Neural cell (in vitro differentiated cells): ENCODE data around the gene PPY. TPM values are rescaled to one million over a fixed set of nuclear protein-coding genes. Genes with fewer than 3 reads are reported as not detected.

Experiments used
- H2AFZ ChIP-seq: fragments of 200-600, 300-800 bp; sonication (generic), shearing (Covaris generic); 2 replicates; pipeline ENCODE4 v1.6.0; 2014; ENCODE audit warnings: low read depth, mild to moderate bottlenecking, antibody characterized with exemption, low read length, moderate library complexity
- H3F3A ChIP-seq: fragments of 200-600 bp; shearing (Covaris generic); 2 replicates; pipeline ENCODE4 v1.6.1; 2016; ENCODE audit warnings: mild to moderate bottlenecking, moderate library complexity, mixed read lengths, antibody characterized with exemption, low read length; ENCODE audit not compliant: insufficient read depth, poor library complexity, severe bottlenecking
- H3K27ac ChIP-seq: fragments of 200-600, 300-800 bp; sonication (generic), shearing (Covaris generic); 2 replicates; pipeline ENCODE4 v1.5.1; 2014; ENCODE audit warnings: mild to moderate bottlenecking, low read length, moderate library complexity
- H3K27me3 ChIP-seq: fragments of 300-800, 200-600 bp; sonication (generic), shearing (Covaris generic); 2 replicates; pipeline ENCODE4 v1.6.0; 2014; ENCODE audit warnings: mild to moderate bottlenecking, low read depth, low read length, moderate library complexity; ENCODE audit not compliant: insufficient read depth
- H3K36me3 ChIP-seq: fragments of 300-800, 200-600 bp; sonication (generic), shearing (Covaris generic); 2 replicates; pipeline ENCODE4 v1.5.1; 2014; ENCODE audit warnings: mild to moderate bottlenecking, antibody characterized with exemption, low read length, moderate library complexity; ENCODE audit not compliant: insufficient read depth
- H3K4me2 ChIP-seq: fragments of 300-800, 200-600 bp; sonication (generic), shearing (Covaris generic); 2 replicates; pipeline ENCODE4 v1.6.0; 2014; ENCODE audit warnings: mild to moderate bottlenecking, low read length
- H3K4me3 ChIP-seq: fragments of 300-800, 200-600 bp; sonication (generic), shearing (Covaris generic); 2 replicates; pipeline ENCODE4 v1.5.1; 2014; ENCODE audit warnings: mild to moderate bottlenecking, low read length, moderate library complexity
- H3K79me2 ChIP-seq: fragments of 200-600 bp; shearing (Covaris generic); replicated peaks from 2 replicates; pipeline ENCODE4 v1.6.0; 2014; ENCODE audit warnings: mild to moderate bottlenecking, low read length, moderate library complexity; ENCODE audit not compliant: insufficient read depth
- H3K9ac ChIP-seq: fragments of 300-800, 200-600 bp; sonication (generic), shearing (Covaris generic); 2 replicates; pipeline ENCODE4 v1.6.1; 2016; ENCODE audit warnings: mild to moderate bottlenecking, low read length, mixed read lengths
- H3K9me2 ChIP-seq: fragments of 200-600 bp; shearing (Covaris generic); 2 replicates; pipeline ENCODE4 v1.6.1; 2016; ENCODE audit warnings: mild to moderate bottlenecking, low read length, mixed read lengths; ENCODE audit not compliant: insufficient read depth
- H3K9me3 ChIP-seq: fragments of 200-600, 300-800 bp; sonication (generic), shearing (Covaris generic); 2 replicates; pipeline ENCODE4 v1.6.1; 2016; ENCODE audit warnings: mild to moderate bottlenecking, mixed run types, low read length, moderate library complexity, mixed read lengths
- H4K20me1 ChIP-seq: fragments of 200-600 bp; shearing (Covaris generic); 2 replicates; pipeline ENCODE4 v1.6.1; 2016; ENCODE audit warnings: mild to moderate bottlenecking, mixed run types; ENCODE audit not compliant: insufficient read depth
- CTCF ChIP-seq: fragments of 450-650 bp; IDR thresholded peaks from 2 replicates; pipeline ENCODE4 v1.5.1; 2014; ENCODE audit warnings: antibody characterized with exemption, mild to moderate bottlenecking, moderate library complexity; ENCODE audit not compliant: poor library complexity, severe bottlenecking
- EP300 ChIP-seq: fragments of 450-650 bp; conservative IDR thresholded peaks from 2 replicates; pipeline ENCODE4 v1.6.1; 2014; ENCODE audit warnings: antibody characterized with exemption, mild to moderate bottlenecking, moderate library complexity; ENCODE audit not compliant: poor library complexity, severe bottlenecking
- EZH2 ChIP-seq: fragments of 200-600, 300-800 bp; shearing (Covaris generic), sonication (generic); IDR thresholded peaks from 2 replicates; pipeline ENCODE4 v1.6.1; 2014; ENCODE audit warnings: antibody characterized with exemption, low read length, borderline replicate concordance, mild to moderate bottlenecking; ENCODE audit not compliant: insufficient read depth, poor library complexity, severe bottlenecking
- MXI1 ChIP-seq: fragments of 450-650 bp; conservative IDR thresholded peaks from 2 replicates; pipeline ENCODE4 v1.6.1; 2014; ENCODE audit warnings: antibody characterized with exemption, mild to moderate bottlenecking; ENCODE audit not compliant: poor library complexity, severe bottlenecking
- POLR2AphosphoS5 ChIP-seq: IDR thresholded peaks from 2 replicates; pipeline ENCODE4 v1.6.1; 2012
- RAD21 ChIP-seq: fragments of 450-650 bp; conservative IDR thresholded peaks from 2 replicates; pipeline ENCODE4 v1.6.1; 2014; ENCODE audit warnings: antibody characterized with exemption, mild to moderate bottlenecking, moderate library complexity
- SMC3 ChIP-seq: fragments of 450-650 bp; conservative IDR thresholded peaks from 2 replicates; pipeline ENCODE4 v1.6.1; 2014; ENCODE audit warnings: antibody characterized with exemption, mild to moderate bottlenecking, moderate library complexity; ENCODE audit not compliant: poor library complexity
- TAF1 ChIP-seq: IDR thresholded peaks from 2 replicates; pipeline ENCODE4 v1.6.1; 2012; ENCODE audit warnings: low read depth
- polyA plus RNA-seq: library from polyadenylated mRNA; depleted of rRNA; stranded (reverse); fragments of >200 nt; gene quantifications from 2 replicates; pipeline ENCODE4 v1.2.3, GENCODE V29; 2014
- TF ChIP-seq, protein P1 (sequence below): IDR thresholded peaks from 2 replicates; pipeline ENCODE4 v1.6.1; 2012; ENCODE audit warnings: borderline replicate concordance

Gene PPY
- polyA plus RNA-seq, 1 donor from 2014 or later = not detected

DNA sequence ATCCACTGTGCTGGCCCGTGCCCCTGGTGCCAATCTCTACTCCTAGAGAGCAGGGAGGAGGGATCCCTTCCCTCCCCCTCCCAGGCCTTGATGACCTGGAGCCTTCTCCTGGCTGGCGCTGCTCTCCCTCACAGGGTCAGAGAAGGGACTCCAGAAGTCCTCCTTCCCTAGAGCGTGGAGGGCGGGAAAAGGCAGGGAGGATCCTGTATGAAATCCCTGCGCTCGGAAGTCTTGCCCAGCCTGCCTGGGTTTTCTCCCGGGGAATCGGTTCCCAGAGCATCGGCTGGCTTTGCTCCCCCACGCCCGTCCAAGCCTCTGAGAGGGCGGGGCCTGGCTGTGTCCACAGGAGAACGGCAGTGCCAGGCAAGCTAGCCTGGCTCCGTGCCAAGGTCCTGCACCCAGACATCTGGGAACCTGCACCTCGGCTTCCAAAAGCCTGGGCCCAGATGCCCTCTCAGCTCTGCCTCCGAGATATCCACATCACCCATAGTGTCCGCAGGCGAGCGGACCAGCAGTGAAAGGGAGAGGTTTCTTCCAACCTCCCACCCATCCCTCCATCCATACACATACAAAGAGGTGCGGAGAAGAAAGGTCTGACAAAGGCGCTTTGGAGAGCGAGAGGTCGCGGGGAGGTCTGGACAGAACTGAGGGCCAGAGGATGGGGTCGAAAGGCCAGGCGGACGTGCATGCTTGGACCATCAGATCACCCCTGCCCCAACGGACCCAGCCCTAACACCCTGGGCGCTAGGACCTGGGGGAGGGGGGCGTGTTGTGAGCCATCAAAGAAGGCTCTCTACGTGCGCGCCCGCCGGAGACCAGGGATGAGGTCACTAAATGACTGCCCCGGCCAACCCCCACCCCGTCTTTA, 36.1 kb downstream of the PPY start:
- peak overlapping the region; percentile 95 for H3K27ac ChIP-seq

GRCh38 chr17:43905400-43905984, 36.8 kb downstream of the PPY start:
- H4K20me1 ChIP-seq = no peaks in the 10 kb centered on the region
- H3K9ac ChIP-seq = peak overlapping the region; percentile 99
- H3F3A ChIP-seq = no peaks in the 10 kb centered on the region
- H3K79me2 ChIP-seq = peaks cover 17% of the 10 kb centered on the region
- peak overlapping the region; percentile 86 for H3K4me2 ChIP-seq
- peak overlapping the region; percentile 95 for H3K27ac ChIP-seq
- no peaks in the 10 kb centered on the region for H3K9me3 ChIP-seq
- H3K9me2 ChIP-seq = no peaks in the 10 kb centered on the region
- H3K4me3 ChIP-seq = peak overlapping the region; percentile 96
- H2AFZ ChIP-seq = peak overlapping the region; percentile 95
- no peaks in the 10 kb centered on the region for H3K36me3 ChIP-seq
- no peaks in the 10 kb centered on the region for H3K27me3 ChIP-seq
- TF ChIP-seq TAF1 = no peak
- no peak for TF ChIP-seq POLR2AphosphoS5
- TF ChIP-seq EZH2 = no peak
- TF ChIP-seq RAD21 = no peak
- TF ChIP-seq, protein P1, sequence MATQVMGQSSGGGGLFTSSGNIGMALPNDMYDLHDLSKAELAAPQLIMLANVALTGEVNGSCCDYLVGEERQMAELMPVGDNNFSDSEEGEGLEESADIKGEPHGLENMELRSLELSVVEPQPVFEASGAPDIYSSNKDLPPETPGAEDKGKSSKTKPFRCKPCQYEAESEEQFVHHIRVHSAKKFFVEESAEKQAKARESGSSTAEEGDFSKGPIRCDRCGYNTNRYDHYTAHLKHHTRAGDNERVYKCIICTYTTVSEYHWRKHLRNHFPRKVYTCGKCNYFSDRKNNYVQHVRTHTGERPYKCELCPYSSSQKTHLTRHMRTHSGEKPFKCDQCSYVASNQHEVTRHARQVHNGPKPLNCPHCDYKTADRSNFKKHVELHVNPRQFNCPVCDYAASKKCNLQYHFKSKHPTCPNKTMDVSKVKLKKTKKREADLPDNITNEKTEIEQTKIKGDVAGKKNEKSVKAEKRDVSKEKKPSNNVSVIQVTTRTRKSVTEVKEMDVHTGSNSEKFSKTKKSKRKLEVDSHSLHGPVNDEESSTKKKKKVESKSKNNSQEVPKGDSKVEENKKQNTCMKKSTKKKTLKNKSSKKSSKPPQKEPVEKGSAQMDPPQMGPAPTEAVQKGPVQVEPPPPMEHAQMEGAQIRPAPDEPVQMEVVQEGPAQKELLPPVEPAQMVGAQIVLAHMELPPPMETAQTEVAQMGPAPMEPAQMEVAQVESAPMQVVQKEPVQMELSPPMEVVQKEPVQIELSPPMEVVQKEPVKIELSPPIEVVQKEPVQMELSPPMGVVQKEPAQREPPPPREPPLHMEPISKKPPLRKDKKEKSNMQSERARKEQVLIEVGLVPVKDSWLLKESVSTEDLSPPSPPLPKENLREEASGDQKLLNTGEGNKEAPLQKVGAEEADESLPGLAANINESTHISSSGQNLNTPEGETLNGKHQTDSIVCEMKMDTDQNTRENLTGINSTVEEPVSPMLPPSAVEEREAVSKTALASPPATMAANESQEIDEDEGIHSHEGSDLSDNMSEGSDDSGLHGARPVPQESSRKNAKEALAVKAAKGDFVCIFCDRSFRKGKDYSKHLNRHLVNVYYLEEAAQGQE = no peak
- no peak for TF ChIP-seq EP300

More for the DNA sequence above, 36.1 kb downstream of the PPY start:
- H3K9me2 ChIP-seq = no peaks in the 10 kb centered on the region
- H3F3A ChIP-seq = no peaks in the 10 kb centered on the region
- H3K9ac ChIP-seq = peak overlapping the region; percentile 99
- peak overlapping the region; percentile 96 for H3K4me3 ChIP-seq
- H3K36me3 ChIP-seq = no peaks in the 10 kb centered on the region
- no peaks in the 10 kb centered on the region for H4K20me1 ChIP-seq
- H3K4me2 ChIP-seq = peak overlapping the region; percentile 86
- H2AFZ ChIP-seq = peak overlapping the region; percentile 95
- TF ChIP-seq, protein P1 = peak; percentile 69
- peak; percentile 24 for TF ChIP-seq MXI1
- TF ChIP-seq CTCF = no peak
- TF ChIP-seq TAF1 = peak; percentile 43
- TF ChIP-seq POLR2AphosphoS5 = peak; percentile 47
- peak; percentile 9 for TF ChIP-seq RAD21
- peak; percentile 11 for TF ChIP-seq SMC3
- TF ChIP-seq EP300 = peak; percentile 12
- TF ChIP-seq EZH2 = no peak
- no peaks in the 10 kb centered on the region for H3K9me3 ChIP-seq
- H3K27me3 ChIP-seq = no peaks in the 10 kb centered on the region
- peaks cover 17% of the 10 kb centered on the region for H3K79me2 ChIP-seq
